GM12873 (cell line): ENCODE results near the gene UNK.

Experiments used
- CTCF ChIP-seq: IDR thresholded peaks from 2 replicates; pipeline ENCODE4 v1.5.1; 2012; ENCODE audit warnings: low read depth, mild to moderate bottlenecking, moderate library complexity, low read length, control low read depth; ENCODE audit not compliant: insufficient read depth; ENCODE audit errors: missing control alignments

UNK gene

DNA sequence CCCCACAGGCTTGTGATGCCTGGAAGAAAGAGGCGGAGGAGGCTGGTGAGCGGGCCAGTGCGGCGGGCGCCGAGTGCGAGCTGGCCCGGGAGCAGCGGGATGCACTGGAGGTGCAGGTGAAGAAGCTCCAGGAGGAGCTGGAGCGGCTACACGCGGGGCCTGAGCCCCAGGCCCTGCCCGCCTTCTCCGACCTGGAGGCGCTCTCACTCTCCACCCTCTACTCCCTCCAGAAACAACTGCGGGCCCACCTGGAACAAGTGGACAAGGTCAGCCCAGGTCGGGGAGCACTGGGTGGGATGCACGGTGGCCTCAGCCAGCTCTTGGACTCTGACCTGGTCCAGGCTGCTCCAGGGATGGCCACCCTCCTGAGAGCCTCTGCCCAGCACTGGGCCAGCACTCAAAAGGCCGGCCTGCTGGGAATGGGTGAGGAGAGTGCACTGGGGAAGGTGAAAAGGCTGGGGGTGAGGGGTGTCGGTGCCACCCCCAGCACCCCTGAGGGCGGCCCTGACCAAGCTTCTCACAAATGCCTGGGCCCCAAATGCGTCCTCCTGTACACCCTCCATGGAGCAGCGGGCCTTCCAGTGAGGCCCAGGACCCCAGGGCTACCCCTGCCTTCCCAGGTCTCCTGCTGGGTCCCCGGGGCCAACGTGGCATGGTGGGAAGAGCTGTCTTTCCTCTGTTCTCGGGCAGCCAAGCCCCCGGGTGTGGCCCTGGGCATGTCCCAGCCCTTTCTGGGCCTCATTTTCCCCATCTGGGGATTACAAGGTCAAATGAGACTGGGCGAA is 38.8 kb downstream of the UNK start:
- no peak for TF ChIP-seq CTCF

DNA sequence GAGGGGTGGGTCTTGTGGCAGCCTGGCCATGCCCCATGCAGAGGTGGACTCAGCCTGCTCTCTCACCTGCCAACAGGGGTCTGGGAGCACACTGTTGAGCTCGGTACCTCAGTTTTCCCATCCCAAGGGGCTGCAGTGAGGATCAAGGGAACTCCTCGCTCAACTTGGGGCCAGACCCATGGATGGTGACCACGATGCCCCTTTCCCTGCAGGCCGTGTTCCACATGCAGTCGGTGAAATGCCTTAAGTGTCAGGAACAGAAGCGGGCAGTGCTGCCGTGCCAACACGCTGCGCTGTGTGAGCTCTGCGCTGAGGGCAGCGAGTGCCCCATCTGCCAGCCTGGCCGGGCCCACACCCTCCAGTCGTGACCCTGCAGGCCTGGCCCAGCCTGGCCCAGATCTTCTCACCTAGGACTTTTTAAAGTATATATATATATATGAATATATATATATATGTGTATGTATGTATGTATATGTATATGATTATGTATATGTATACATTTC is 39.5 kb downstream of the UNK start:
- no peak for TF ChIP-seq CTCF

DNA sequence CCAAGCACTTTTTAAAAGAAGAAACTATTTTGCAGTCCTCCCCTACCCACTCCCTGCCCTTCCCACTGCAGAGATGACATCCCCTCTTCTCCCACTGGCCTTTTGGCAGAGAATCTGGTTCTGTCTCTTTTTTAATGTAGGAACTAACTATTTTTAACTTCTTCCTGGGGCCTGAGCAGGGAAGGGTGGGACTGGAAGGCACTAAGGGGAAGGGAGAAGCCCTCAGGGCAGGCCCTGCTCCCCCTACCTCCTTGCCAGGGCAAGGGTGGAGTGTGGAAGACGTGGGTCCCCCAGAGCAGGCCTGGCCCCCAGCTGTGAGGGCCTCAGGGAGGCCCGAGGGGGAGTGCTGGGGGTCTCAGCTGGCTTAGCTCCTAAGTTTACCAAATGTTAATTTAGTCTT is 40.1 kb downstream of the UNK start:
- TF ChIP-seq CTCF = no peak

GRCh38 chr17:75825149-75825552 is 40.5 kb downstream of the UNK start:
- no peak for TF ChIP-seq CTCF

DNA sequence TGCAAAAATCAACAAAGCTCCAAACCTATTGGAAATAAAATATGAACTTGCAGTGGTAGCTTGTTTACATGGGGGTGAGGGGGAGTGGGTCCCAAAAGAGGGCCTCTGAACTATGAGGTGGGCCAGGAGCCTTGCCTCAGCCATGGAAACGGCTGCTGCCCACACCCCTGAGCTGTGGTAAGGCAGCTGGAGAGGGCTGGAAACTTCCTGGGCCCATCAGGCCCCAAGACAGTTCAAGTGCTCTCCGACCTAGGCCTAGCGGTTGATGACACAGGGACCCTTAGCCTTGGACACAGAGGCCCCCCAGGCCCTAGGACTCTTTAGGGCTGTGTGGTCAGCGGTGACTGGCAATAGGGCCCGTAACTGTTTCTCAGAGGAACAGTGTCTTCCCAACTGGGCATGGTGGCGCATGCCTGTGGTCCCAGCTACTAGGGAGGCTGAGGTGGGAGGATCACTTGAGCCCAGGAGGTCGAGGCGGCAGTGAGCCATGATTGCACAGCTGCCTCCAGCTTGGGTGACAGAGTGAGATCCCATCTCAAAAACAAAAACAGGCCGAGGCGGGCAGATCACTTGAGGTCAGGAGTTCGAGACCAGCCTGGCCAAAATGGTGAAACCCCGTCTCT is 41.3 kb downstream of the UNK start:
- TF ChIP-seq CTCF = no peak

DNA sequence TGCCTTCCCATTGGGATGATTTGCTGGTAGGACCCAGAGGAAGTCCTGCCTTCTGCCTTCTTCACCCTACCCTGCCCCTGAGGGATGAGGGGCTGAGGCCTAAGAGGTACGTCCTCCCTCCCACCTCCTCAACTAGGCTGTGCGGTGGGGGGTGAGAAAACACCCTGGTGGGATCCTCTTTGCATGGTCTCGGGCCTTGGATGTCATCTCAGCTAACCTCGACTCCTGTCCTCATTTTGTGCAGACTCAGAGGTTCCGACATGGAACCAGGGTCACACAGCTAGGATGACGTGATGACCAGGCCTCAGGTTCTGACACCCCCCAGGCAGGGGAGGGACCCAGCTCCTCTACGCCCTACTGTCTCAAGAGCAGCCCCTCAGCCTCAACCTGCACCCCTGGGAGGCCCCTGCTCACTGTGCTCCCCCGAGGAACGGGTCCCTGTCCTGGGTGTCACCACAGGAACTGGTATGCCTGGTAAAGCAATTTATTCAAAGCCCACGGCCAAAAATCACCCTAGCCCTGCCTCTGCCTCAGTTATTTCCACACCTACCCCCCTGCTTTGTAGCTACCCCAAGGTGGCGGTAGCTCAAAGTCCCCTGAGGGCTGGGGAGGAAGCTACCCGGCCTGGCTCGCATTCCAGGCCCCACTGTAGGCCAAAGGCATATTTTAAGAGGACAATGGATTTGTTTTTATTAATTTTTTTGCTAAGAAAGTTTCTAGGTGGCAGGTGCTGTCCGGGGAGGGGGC is 42.1 kb downstream of the UNK start:
- TF ChIP-seq CTCF = no peak

DNA sequence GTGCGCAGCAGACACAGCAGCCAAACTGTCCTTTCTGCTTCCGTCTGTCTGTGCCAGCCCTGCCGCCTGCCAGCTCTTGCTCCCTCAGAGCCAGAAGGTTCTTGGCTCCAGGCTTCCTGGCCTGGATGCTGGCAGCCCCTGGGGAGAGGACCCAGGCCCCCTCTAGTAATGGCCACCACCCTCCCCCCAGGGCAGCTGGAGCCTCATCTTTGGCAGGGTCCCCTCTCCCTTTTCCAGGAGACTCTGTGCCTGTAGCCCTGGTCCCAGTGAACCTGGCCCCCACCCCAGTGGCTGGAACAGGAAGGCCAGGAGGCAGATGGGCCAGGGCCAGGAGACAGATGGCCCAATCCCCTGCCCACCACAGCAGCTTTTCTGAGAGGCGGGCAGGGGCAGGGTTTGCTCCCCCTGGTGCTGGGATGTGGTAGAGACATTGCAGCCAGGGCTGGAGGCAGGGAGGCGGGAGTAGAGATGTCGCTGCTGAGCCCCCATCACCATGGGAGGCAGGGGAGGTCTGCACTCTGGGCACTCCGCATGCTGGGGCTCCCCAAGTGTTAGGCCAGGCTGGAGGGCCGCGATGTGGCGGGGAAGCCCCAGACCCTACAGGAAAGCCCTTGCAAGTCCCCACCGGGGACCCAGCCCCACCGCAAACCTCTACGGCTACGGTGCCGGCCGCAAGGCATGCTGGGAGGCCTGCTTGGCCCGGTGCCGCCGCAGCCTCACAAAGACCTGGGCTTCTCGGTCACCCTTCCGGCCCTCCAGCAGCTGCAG is 42.9 kb downstream of the UNK start:
- TF ChIP-seq CTCF = peak; percentile 70
